ENCODE data around the gene TUBB3.

- no peak for TF ChIP-seq CTCF (IDR thresholded peaks at IDR 0.05)
- no peak for TF ChIP-seq POLR2A (IDR thresholded peaks at IDR 0.05)
Observed at GRCh38 chr16:89904606-89905510, 18.3 kb upstream of the TUBB3 start.

Data from lower leg skin (tissue), 3 donors.